GM13977 (cell line): ENCODE results near the gene PRRC1.

Experiments
- DNase-seq: peaks from one replicate; pipeline ENCODE4 v3.0.0; 2012; ENCODE audit warnings: low spot score
- in situ Hi-C: fragments of 300-500 bp; cut with MboI; formaldehyde crosslinking; loops from one replicate; pipeline ENCODE4 v1.12.0; 2022; ENCODE audit warnings: low sequenced_read_pairs, low pct_unique_long_range_greater_than_20kb, mixed read lengths, inconsistent platforms; ENCODE audit not compliant: unreplicated experiment
- TF ChIP-seq, protein P1 (sequence below): IDR thresholded peaks from 2 replicates; pipeline ENCODE4 v1.5.1; 2012; ENCODE audit warnings: mild to moderate bottlenecking, control low read depth; ENCODE audit not compliant: insufficient read depth; ENCODE audit errors: extremely low read depth, missing control alignments

The PRRC1 gene

DNA sequence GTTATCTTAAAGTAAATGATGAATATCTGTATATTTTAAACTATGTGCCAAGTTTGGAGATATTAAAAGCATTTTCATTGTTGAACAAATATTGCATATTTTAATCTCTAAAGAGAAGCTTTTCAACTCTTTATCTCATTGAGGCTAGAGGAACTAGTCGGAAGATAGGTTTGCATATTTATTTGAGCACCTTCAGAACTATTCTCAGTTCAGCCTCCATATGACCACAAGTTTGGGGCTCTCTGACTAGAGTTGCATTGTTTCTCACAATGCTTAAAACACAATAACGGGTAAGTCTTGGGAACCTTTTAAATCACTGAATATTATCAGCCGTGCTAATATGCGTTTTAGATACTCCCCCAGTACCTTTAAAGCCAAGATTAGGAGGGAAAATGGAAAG lies 84.2 kb downstream of the PRRC1 start:
- in situ Hi-C loops: no loop called here
- no peak for DNase-seq

DNA sequence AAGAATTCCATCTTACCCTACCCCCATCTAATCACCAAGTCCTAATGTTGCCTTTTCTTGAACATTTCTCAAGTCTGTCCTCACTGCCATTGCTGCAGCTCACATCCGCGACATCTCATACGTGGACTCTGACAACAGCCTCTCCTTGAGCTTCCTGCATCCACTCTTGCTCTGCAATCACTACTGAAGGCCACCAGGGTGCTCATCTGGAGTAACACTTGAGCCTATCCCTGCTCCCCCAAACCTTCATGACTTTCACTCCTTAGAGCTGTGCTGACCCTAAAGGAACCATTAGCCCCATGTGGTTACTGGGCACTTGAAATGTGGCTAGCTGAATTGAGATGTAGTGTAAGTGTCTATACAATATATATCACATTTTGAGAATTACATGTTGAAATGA lies 85.0 kb downstream of the PRRC1 start:
- TF ChIP-seq, protein P1, sequence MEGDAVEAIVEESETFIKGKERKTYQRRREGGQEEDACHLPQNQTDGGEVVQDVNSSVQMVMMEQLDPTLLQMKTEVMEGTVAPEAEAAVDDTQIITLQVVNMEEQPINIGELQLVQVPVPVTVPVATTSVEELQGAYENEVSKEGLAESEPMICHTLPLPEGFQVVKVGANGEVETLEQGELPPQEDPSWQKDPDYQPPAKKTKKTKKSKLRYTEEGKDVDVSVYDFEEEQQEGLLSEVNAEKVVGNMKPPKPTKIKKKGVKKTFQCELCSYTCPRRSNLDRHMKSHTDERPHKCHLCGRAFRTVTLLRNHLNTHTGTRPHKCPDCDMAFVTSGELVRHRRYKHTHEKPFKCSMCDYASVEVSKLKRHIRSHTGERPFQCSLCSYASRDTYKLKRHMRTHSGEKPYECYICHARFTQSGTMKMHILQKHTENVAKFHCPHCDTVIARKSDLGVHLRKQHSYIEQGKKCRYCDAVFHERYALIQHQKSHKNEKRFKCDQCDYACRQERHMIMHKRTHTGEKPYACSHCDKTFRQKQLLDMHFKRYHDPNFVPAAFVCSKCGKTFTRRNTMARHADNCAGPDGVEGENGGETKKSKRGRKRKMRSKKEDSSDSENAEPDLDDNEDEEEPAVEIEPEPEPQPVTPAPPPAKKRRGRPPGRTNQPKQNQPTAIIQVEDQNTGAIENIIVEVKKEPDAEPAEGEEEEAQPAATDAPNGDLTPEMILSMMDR: no peak
- in situ Hi-C loops: no loop called here
- no peak for DNase-seq

More for the DNA sequence above, 84.2 kb downstream of the PRRC1 start:
- TF ChIP-seq, protein P1: no peak

DNA sequence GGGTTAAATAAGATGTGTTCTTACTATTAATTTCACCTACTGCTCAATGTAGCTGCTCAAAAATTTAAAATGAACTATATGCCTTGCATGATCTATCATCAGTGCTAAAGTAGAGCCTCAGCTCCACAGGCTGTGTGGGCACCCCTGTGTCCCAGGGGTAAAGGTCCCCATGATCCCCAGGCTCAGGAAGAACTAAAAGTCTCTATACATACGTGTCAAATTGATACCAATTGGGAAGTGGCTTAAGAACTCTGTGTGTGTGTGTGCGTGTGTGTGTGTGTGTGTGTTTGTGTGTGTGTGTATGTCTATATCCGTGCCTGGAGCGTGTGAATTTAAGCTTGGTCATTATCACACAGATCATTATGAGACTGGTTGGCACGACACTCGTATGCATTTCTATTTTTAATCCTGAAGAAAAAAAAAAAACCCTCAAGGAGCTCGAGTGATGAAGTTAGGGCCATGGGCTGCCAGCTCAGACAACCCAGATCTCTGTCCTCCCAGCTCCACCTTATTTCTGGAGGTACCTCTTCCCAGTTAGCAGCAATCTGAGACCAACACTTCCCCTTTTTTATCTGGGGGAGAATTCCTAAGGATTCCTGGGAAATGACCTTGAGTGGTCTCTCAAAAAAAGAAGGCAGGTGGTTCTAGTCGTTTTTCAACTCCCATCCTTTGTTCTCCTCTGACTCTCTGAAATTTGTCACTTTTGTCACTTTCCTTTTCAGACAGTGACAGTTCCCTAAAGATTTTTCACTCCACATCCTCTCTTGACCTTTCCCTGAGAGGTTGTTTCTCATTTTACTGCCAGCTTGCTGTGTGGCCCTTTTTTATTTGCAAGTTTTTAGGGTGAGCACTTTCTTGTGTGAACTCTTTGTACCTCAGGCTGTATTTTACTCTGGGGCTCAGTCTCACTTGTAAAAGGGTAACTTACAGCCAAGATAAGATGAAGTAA lies 85.7 kb downstream of the PRRC1 start:
- in situ Hi-C loops: no loop called here
- no peak for DNase-seq
- TF ChIP-seq, protein P1: no peak
